ENCODE results near the gene PHAF1. TPM values are rescaled to one million over a fixed set of nuclear protein-coding genes. Genes with fewer than 3 reads are reported as not detected.

PHAF1 gene
- 10 to 100 TPM in 1 of 2 donors, 1 to 10 TPM in 1; 10.0 to 14.0 TPM for total RNA-seq

DNA sequence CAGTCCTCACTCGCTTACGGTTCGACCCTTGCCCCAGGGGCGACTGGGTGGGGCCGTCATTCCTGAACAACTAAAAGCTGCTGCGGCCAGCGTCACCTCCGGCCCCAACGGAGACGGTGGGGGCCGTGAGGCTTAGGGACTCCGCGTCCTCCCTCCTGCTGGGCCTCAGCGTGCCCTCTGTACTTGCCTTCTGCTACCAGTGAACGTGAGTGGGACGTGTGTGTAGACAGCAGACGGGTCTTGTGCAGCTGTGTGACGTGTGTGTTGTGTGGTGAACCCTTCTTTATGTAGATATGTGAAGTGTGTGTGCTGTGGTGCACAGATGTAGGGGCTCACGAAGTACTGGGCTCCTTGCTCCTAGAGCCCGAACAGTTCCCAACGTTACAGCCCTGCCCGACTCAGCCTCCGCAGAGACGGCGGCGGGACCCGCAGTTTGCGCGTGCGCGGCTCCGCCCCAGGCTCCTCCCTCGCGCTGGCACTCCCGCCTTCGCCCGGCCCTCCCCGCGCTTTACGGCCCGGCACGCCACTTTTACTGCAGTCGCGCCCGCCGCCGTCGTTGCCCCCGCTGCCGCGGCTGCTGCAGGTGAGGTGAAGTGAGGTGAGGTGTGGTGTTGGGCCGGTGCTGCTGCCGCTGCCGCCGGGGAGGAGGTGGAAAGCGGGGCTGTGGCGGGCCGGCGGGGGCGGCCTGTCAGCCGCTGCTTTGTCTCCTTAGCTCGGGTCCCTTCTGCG, at the start of gene PHAF1:
Gene PHAF1 (plus strand): TSS at position 535 of the 729 bp plus-strand sequence. CDS start 235 bp downstream, outside the sequence.
- intact Hi-C loops (cut with DNase I) = no loop called here

DNA sequence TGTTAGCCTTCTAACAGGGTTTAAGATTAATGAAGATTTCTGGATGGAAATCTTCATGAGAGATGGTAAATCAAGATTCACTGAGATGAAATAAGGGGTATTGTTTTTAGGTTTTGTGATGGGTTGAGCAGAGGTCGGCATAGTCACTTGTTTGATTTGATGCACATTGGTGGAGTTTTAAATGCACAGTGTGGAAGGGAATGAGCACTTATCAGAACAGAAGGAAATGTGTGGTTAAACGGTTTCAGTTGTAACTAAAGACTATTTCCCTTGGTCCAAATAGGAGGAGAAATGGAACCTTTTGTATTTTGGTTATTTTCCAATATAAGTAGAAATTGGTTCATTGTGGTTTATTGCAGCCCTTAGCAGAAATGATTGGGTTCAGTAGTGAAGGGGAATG, 46.7 kb upstream of the PHAF1 start:
- no peaks in the 10 kb centered on the region for H3K36me3 ChIP-seq
- no peak overlapping the region for H3K9ac ChIP-seq (ENCODE audit: low read depth in 2 of 2, low read length in 2 of 2)
- TF ChIP-seq, protein P1, sequence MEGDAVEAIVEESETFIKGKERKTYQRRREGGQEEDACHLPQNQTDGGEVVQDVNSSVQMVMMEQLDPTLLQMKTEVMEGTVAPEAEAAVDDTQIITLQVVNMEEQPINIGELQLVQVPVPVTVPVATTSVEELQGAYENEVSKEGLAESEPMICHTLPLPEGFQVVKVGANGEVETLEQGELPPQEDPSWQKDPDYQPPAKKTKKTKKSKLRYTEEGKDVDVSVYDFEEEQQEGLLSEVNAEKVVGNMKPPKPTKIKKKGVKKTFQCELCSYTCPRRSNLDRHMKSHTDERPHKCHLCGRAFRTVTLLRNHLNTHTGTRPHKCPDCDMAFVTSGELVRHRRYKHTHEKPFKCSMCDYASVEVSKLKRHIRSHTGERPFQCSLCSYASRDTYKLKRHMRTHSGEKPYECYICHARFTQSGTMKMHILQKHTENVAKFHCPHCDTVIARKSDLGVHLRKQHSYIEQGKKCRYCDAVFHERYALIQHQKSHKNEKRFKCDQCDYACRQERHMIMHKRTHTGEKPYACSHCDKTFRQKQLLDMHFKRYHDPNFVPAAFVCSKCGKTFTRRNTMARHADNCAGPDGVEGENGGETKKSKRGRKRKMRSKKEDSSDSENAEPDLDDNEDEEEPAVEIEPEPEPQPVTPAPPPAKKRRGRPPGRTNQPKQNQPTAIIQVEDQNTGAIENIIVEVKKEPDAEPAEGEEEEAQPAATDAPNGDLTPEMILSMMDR (IDR thresholded peaks at IDR 0.05) = no peak
- intact Hi-C loops (cut with DNase I) = no loop called here
- no peaks in the 10 kb centered on the region for H3K9me3 ChIP-seq
- H3K4me1 ChIP-seq = no peaks in the 10 kb centered on the region
- H3K27me3 ChIP-seq = no peaks in the 10 kb centered on the region
- no peak overlapping the region for H3K27ac ChIP-seq
- H3K4me3 ChIP-seq = no peak overlapping the region
- no peak for DNase-seq

More for the DNA sequence above, at the start of gene PHAF1:
- peak within 1 kb of the TSS; percentile 51 for H3K27ac ChIP-seq
- peak; percentile 96 for DNase-seq
- H3K36me3 ChIP-seq = no peaks in the 10 kb centered on the region
- H3K9me3 ChIP-seq = no peaks in the 10 kb centered on the region
- H3K9ac ChIP-seq (ENCODE audit: low read depth in 2 of 2, low read length in 2 of 2) = peak within 1 kb of the TSS; percentile 72 to 83
- H3K4me3 ChIP-seq = peak within 1 kb of the TSS; percentile 89
- no peaks in the 10 kb centered on the region for H3K27me3 ChIP-seq
- H3K4me1 ChIP-seq = peaks cover 17% of the 10 kb centered on the region
- TF ChIP-seq, protein P1 (IDR thresholded peaks at IDR 0.05) = no peak

GRCh38 chr16:67068212-67068753, 41.5 kb upstream of the PHAF1 start:
- no peaks in the 10 kb centered on the region for H3K36me3 ChIP-seq
- intact Hi-C loops (cut with DNase I) = no loop called here

DNA sequence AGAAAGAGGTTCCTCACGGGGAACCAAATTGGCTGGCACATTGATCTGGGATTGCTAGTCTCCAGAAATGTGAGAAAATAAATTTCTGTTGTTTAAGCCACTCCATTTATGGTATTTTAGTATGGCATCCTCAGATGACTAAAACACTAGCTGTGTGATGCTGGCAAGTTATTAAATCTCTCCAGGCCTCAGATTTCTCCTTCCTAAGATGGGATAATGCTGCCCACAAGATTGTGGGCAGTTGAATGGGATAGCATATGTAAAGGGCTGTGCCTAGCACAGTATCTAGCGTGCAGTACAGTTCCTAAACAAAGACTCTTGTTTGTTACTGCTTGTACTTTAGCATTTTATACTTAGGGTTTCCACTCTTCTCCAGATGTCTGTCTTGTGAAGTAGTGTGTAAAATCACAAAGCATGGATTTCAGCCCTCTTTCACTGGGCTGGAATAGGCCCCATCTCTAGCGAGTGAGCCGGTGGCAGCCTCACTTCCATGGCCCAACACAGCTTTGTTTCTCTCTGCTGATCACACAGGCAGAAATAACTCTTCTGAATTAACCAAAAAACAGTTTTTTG, 38.2 kb upstream of the PHAF1 start:
- Histone ChIP-seq H3K4me3 (no peak overlapping the region), H3K27ac (no peak overlapping the region), H3K36me3 (no peaks in the 10 kb centered on the region), H3K27me3 (no peaks in the 10 kb centered on the region), H3K9me3 (no peaks in the 10 kb centered on the region), H3K9ac (ENCODE audit: low read depth in 2 of 2, low read length in 2 of 2) (no peak overlapping the region), H3K4me1 (no peaks in the 10 kb centered on the region)
- DNase-seq = no peak
- TF ChIP-seq, protein P1 (IDR thresholded peaks at IDR 0.05) = no peak
- intact Hi-C loops (cut with DNase I) = no loop called here

More at GRCh38 chr16:67068212-67068753, 41.5 kb upstream of the PHAF1 start:
- TF ChIP-seq, protein P1 (IDR thresholded peaks at IDR 0.05) = no peak
- Histone ChIP-seq H3K27ac (no peak overlapping the region), H3K27me3 (no peaks in the 10 kb centered on the region), H3K4me1 (no peaks in the 10 kb centered on the region), H3K9ac (ENCODE audit: low read depth in 2 of 2, low read length in 2 of 2) (no peak overlapping the region), H3K4me3 (no peak overlapping the region), H3K9me3 (no peaks in the 10 kb centered on the region)
- no peak for DNase-seq

GRCh38 chr16:67075331-67075730, 34.4 kb upstream of the PHAF1 start:
- no peaks in the 10 kb centered on the region for H3K36me3 ChIP-seq
- TF ChIP-seq, protein P1 (IDR thresholded peaks at IDR 0.05) = no peak

More at GRCh38 chr16:67075331-67075730, 34.4 kb upstream of the PHAF1 start:
- Histone ChIP-seq H3K9me3 (no peaks in the 10 kb centered on the region), H3K4me3 (no peak overlapping the region), H3K9ac (ENCODE audit: low read depth in 2 of 2, low read length in 2 of 2) (no peak overlapping the region), H3K27me3 (no peaks in the 10 kb centered on the region), H3K4me1 (no peaks in the 10 kb centered on the region), H3K27ac (no peak overlapping the region)
- intact Hi-C loops (cut with DNase I) = no loop called here
- no peak for DNase-seq

Measured in colonic mucosa (tissue), 4 donors.